Activated CD4-positive, alpha-beta T cell treated with anti-CD3 and anti-CD28 coated beads, Interleukin-2, amount 50 U/mL, for 48 hours (primary cell): Measurements from ENCODE around the gene TMEM114.
"Not testable (repeated sequence)": the region's sequence is repeated elsewhere in the genome, so short reads cannot be mapped to it uniquely, and the experiment has no call there.

Experiments
- DNase-seq, 2 experiments: peaks; one replicate each; pipeline ENCODE4 v3.0.0-alpha.2; 2020

The TMEM114 gene

DNA sequence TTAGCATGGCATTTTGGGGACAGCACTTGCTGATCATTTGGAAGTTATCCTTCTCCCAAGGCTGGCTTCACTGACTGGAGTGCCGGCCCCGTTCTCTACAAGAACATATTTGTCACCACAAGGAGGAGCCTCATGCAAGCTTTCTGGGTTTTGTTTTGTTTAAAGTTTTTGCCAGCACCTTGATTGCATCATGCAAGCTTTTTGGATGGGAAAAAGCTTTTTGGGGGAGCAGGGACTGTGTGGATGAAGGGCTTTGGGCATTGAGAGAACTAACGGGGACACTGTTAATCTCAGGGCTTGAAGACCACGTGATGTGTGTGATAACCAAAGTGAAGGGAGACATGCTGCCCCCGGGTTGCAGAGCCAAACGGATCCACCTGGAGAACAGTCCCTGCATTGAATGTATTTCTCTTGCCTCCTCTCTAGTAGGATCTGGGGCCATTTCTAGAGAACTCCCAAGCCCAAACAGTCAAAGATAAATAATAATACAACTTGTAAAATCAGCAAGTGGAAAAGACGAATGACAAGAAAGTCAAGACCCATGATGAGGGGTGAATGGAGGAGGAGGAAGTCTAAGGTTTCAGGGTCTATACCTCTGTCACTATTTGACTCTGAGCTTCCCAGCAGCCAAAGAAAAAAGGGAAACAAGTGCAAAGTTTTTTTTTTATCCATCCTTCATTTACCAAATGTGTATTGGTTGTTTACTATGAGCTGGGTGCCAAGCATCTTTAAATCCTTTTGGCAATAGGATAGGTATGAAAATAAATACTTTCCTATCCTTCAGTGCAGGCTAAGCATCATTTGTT lies 17.2 kb downstream of the TMEM114 start:
- no peak for DNase-seq

- DNase-seq: no peak
Measured at GRCh38 chr16:8572063-8572918, 18.0 kb downstream of the TMEM114 start.

DNA sequence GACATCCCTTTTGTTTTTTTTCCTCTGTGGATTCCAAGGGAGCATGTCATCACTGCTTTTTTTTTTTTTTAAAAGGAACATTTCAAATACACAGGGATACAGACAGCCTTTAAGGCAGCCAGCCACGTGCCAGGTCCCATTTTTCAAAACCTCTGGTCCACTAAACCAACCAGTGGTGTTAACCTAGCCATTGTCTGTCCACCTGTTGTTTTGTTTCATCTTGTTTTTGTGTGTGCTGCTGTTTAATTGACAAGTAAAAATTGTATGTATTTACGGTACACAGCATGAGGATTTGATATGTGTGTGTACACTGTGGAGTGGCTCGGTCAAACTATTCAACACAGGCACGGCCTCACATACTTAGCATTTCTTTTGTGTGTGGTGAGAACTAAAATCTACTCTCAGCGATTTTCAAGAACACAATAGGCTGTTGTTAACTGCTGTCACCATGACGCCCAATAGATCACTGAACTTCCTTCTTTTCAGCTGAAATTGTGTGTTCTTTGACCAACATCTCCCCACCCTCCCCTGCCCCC lies 19.2 kb downstream of the TMEM114 start:
- no peak for DNase-seq

- DNase-seq: not testable (repeated sequence)
Measured at GRCh38 chr16:8570393-8570792, 19.9 kb downstream of the TMEM114 start.

DNA sequence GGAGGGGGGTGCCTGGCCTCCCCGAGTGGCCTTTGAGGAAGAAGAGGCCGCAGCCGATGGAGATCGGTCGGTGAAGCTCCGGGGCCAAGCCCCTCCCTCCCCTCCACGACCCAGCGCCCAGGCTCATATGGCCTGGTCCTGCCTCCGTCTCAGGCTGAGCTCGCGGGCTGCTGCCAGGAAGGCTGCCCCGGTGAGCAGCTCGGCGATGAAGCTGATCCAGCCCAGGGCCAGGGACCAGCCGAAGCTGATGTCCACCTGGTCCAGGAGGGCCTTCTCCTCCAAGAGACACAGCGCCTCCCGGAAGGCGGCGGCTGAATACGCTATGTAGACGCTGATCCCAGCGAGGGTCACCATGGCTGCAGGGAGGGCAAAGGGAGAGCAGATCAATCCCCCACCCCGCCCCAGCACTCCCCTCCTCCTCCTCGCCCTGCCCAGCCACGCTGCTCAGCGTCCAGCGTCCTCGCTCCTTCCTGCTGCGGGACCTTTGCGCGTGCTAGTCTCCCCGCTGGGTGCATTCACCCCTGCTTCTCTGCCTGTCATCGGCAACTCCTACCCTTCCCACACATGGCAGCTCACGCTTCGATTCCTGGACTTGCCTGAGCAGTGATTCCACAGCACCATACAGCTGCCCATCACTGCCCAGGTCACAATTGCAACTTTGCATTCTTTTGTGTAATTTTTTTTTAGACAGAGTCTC lies 20.5 kb downstream of the TMEM114 start:
- no peak for DNase-seq

DNA sequence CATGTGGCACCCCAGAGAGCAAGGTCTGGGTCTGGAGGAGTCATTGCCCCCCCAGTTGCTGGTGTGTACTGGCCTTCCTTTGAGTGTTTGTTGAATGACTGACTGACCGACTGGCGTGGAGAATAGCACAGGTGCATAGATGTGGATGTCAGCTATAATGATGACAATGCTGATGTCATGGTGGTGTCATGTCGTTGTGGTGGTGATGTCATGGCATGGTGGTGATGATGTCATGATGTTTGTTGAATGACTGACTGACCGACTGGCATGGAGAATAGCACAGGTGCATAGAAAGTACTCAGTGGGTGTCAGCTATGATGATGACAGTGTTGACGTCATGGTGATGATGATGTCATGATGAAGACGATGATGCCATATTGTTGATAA lies 22.1 kb downstream of the TMEM114 start:
- no peak for DNase-seq

GRCh38 chr16:8567355-8568230 lies 22.7 kb downstream of the TMEM114 start:
- peak; percentile 76 to 81 for DNase-seq

DNA sequence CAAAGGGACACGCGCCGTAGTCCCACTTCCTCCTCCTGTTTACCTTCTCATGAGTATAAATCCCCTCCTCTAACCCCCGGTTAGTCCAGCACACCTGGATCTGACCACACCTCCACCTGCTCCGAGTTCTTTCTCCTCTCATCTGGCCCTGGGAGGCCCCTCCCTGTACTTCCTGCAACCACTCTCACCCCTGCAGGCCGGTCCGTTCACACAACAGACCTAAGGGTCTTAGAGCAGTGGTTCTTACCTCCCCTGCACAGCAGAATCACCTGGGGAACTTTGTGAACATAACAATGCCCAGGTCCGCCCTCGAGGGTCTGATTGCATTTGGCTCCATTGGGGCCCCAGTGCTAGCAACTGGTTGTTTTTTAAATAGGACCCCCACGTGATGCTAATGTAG lies 24.8 kb downstream of the TMEM114 start:
- DNase-seq: no peak

GRCh38 chr16:8564934-8565345 lies 25.4 kb downstream of the TMEM114 start:
- DNase-seq: no peak

GRCh38 chr16:8563944-8564540 lies 26.3 kb downstream of the TMEM114 start:
- DNase-seq: not testable (repeated sequence)

DNA sequence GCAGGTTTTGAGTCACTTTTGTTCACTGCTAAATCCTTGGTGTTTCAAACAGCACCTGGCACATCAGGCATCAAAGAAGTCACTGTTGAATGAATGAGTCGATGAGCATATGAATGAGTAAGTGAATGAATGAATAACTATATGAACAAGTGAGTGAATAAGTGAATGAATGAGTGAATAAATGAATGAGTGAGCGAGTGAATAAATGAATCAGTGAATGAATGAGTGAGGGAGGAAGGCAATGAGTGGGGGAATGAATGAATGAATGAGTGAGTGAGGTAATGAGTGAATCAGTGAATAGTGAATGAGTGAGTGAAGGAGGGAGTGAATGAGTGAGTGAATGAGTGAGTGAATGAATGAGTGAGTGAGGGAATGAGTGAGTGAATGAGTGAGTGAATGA lies 28.8 kb downstream of the TMEM114 start:
- no peak for DNase-seq

DNA sequence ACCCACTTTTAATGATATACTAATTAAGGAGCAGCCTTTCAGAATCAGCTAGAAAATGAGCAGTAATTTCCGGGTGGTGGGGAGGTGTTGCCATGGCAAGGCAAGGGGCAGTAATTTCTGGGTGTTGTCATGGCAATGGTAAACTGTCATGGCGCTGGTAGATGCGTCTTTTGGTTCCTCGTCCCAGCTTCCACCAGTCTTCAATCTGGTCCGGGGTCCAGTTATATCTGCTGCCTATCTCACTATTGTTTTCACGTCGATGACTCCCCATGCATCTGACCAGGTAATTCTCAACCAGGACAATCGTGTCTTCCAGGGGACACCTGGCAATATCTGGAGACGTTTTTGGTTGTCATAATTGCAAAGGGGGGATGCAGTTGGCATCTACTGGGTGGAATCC lies 34.9 kb downstream of the TMEM114 start:
- DNase-seq: no peak

GRCh38 chr16:8554881-8555280 lies 35.4 kb downstream of the TMEM114 start:
- DNase-seq: no peak

GRCh38 chr16:8554022-8554421 lies 36.3 kb downstream of the TMEM114 start:
- DNase-seq: no peak

GRCh38 chr16:8552487-8553221 lies 37.7 kb downstream of the TMEM114 start:
- DNase-seq: no peak

GRCh38 chr16:8551388-8552332 lies 38.7 kb downstream of the TMEM114 start:
- no peak for DNase-seq

- DNase-seq: no peak
Measured at GRCh38 chr16:8550728-8551387, 39.5 kb downstream of the TMEM114 start.

DNA sequence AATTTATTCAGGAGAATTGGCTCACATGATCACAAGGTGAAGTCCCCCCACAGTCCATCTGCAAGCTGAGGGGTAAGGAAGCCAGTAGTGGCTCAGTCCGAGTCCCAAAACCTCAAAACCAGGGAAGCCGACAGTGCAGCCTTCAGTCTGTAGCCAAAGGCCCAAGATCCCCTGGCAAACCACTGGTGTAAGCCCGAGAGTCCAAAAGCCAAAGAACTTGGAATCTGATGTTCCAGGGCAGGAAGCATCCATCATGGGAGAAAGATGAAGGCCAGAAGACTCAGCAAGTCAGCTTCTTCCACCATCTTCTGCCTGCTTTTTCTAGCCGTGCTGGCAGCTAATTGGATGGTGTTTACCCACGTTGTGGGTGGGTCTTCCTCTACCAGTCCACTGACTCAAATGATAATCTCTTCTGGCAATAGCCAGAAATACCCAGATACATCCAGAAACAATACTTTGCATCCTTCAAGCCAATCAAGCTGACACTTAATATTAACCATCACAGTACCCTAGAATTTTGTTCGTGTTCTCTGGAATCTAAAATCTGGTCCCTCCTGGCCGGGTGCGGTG lies 40.4 kb downstream of the TMEM114 start:
- no peak for DNase-seq

DNA sequence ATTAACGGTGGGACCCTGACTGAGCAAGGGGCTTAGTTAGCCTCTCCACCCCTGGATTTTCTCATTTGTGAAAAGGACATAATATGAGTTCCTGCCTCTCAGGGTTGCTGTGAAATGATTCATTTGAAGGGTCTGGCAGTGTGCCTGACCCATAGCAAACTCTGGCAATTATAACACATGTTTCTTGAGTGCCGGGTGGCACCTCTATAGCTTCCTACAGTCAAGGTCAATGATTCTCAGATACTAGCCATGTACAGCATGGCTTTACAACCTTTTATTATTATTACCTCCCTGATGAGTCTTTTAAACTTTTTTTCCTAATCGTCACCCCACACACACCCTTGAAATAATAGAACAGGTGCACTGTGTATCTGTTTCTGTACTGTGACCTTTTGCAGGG lies 42.1 kb downstream of the TMEM114 start:
- DNase-seq: no peak
